Islet precursor cell (in vitro differentiated cells): ENCODE data around the gene ARRDC3.
"Not testable (repeated sequence)": the region's sequence is repeated elsewhere in the genome, so short reads cannot be mapped to it uniquely, and the experiment has no call there.

ENCODE experiments used
- DNase-seq: peaks from one replicate; pipeline ENCODE4 v3.0.0-alpha.2; 2018

ARRDC3 gene

GRCh38 chr5:91383027-91383955 lies at the start of gene ARRDC3:
ARRDC3 (minus strand) TSS chr5:91383317; CDS start chr5:91383092, 225 bp downstream.
- DNase-seq: peak; percentile 99

- no peak for DNase-seq
These were observed 47.8 kb upstream of the ARRDC3 start for GRCh38 chr5:91430949-91431348.

GRCh38 chr5:91424638-91425436 lies 41.7 kb upstream of the ARRDC3 start:
- DNase-seq: no peak

- no peak for DNase-seq
These were observed 40.8 kb upstream of the ARRDC3 start for GRCh38 chr5:91423871-91424270.

- no peak for DNase-seq
These were observed 37.8 kb upstream of the ARRDC3 start for GRCh38 chr5:91420879-91421278.

GRCh38 chr5:91419571-91420537 lies 36.7 kb upstream of the ARRDC3 start:
- no peak for DNase-seq

- DNase-seq: no peak
These were observed 36.0 kb upstream of the ARRDC3 start for GRCh38 chr5:91419136-91419535.

- no peak for DNase-seq
These were observed 35.0 kb upstream of the ARRDC3 start for GRCh38 chr5:91418158-91418557.

GRCh38 chr5:91417219-91417618 lies 34.1 kb upstream of the ARRDC3 start:
- no peak for DNase-seq

- no peak for DNase-seq
These were observed 33.4 kb upstream of the ARRDC3 start for GRCh38 chr5:91416491-91416890.

- no peak for DNase-seq
These were observed 26.2 kb upstream of the ARRDC3 start for GRCh38 chr5:91409304-91409703.

GRCh38 chr5:91408710-91409109 lies 25.6 kb upstream of the ARRDC3 start:
- no peak for DNase-seq

- DNase-seq: no peak
These were observed 24.1 kb upstream of the ARRDC3 start for GRCh38 chr5:91407204-91407603.

- DNase-seq: no peak
These were observed 20.3 kb upstream of the ARRDC3 start for GRCh38 chr5:91403438-91403837.

- no peak for DNase-seq
These were observed 18.1 kb upstream of the ARRDC3 start for GRCh38 chr5:91401175-91401574.

- no peak for DNase-seq
These were observed 14.7 kb upstream of the ARRDC3 start for GRCh38 chr5:91397791-91398190.

- DNase-seq: no peak
These were observed 7.2 kb upstream of the ARRDC3 start for GRCh38 chr5:91390268-91390667.

GRCh38 chr5:91389555-91389954 lies 6.4 kb upstream of the ARRDC3 start:
- DNase-seq: not testable (repeated sequence)

GRCh38 chr5:91388362-91388761 lies 5.2 kb upstream of the ARRDC3 start:
- DNase-seq: no peak

GRCh38 chr5:91386120-91386519 lies 3.0 kb upstream of the ARRDC3 start:
- no peak for DNase-seq

GRCh38 chr5:91385596-91385995 lies 2.5 kb upstream of the ARRDC3 start:
- not testable (repeated sequence) for DNase-seq

- no peak for DNase-seq
These were observed 1.7 kb upstream of the ARRDC3 start for GRCh38 chr5:91384671-91385430.
